Osteoblast (primary cell): ENCODE measurements around the gene SLBP. TPM values are rescaled to one million over a fixed set of nuclear protein-coding genes. Genes with fewer than 3 reads are reported as not detected.

Source experiments
- DNase-seq: peaks from one replicate; pipeline ENCODE4 v3.0.0; 2011; ENCODE audit warnings: low spot score, mixed read lengths; ENCODE audit not compliant: insufficient read length; ENCODE audit errors: missing footprints
- H2AFZ ChIP-seq: 2 replicates; pipeline ENCODE4 v1.6.0; 2011; ENCODE audit warnings: mild to moderate bottlenecking, low read length
- H3K27ac ChIP-seq: 2 replicates; pipeline ENCODE4 v1.5.1; 2011; ENCODE audit warnings: mild to moderate bottlenecking, low read depth, low read length, moderate library complexity
- H3K27me3 ChIP-seq: 2 replicates; pipeline ENCODE4 v1.6.0; 2012; ENCODE audit warnings: mild to moderate bottlenecking, control low read depth, inconsistent platforms, low read length, moderate library complexity; ENCODE audit not compliant: insufficient read depth
- H3K36me3 ChIP-seq: 2 replicates; pipeline ENCODE4 v1.5.1; 2011; ENCODE audit warnings: mild to moderate bottlenecking, low read length, control low read depth, moderate library complexity; ENCODE audit not compliant: insufficient read depth
- H3K4me1 ChIP-seq: 2 replicates; pipeline ENCODE4 v1.5.1; 2011; ENCODE audit warnings: mild to moderate bottlenecking, low read length, control low read depth, moderate library complexity; ENCODE audit not compliant: insufficient read depth
- H3K4me2 ChIP-seq: 2 replicates; pipeline ENCODE4 v1.6.0; 2011; ENCODE audit warnings: mild to moderate bottlenecking, low read length; ENCODE audit not compliant: insufficient read depth
- H3K4me3 ChIP-seq: fragments of 200-600 bp; sonication (generic); 3 replicates; pipeline ENCODE4 v1.5.1; 2012; ENCODE audit warnings: mild to moderate bottlenecking, low read length, inconsistent platforms; ENCODE audit not compliant: insufficient read depth
- H3K79me2 ChIP-seq: 2 replicates; pipeline ENCODE4 v1.6.0; 2012; ENCODE audit warnings: mild to moderate bottlenecking, low read length, control low read depth, inconsistent platforms; ENCODE audit not compliant: insufficient read depth
- H3K9me3 ChIP-seq: 2 replicates; pipeline ENCODE4 v1.5.1; 2011; ENCODE audit warnings: low read depth, low read length, control low read depth
- H4K20me1 ChIP-seq: 2 replicates; pipeline ENCODE4 v1.6.0; 2012; ENCODE audit warnings: mild to moderate bottlenecking, low read length, control low read depth; ENCODE audit not compliant: insufficient read depth
- total RNA-seq: library from RNA; depleted of rRNA; stranded (reverse); fragments of >200 nt; gene quantifications from 2 replicates; pipeline ENCODE4 v1.2.3, GENCODE V29; 2012
- TF ChIP-seq, protein P1 (sequence below): IDR thresholded peaks from 2 replicates; pipeline ENCODE4 v1.5.1; 2011; ENCODE audit warnings: mild to moderate bottlenecking, low read depth, low read length, moderate library complexity; ENCODE audit errors: extremely low read depth

Gene SLBP
- total RNA-seq, 1 donor = 55.7 TPM

GRCh38 chr4:1745697-1746096, 33.6 kb upstream of the SLBP start:
- no peaks in the 10 kb centered on the region for H3K27me3 ChIP-seq
- H3K4me3 ChIP-seq = no peak overlapping the region
- no peak overlapping the region for H2AFZ ChIP-seq
- H3K9me3 ChIP-seq = no peaks in the 10 kb centered on the region
- no peaks in the 10 kb centered on the region for H4K20me1 ChIP-seq
- no peak for DNase-seq
- TF ChIP-seq, protein P1, sequence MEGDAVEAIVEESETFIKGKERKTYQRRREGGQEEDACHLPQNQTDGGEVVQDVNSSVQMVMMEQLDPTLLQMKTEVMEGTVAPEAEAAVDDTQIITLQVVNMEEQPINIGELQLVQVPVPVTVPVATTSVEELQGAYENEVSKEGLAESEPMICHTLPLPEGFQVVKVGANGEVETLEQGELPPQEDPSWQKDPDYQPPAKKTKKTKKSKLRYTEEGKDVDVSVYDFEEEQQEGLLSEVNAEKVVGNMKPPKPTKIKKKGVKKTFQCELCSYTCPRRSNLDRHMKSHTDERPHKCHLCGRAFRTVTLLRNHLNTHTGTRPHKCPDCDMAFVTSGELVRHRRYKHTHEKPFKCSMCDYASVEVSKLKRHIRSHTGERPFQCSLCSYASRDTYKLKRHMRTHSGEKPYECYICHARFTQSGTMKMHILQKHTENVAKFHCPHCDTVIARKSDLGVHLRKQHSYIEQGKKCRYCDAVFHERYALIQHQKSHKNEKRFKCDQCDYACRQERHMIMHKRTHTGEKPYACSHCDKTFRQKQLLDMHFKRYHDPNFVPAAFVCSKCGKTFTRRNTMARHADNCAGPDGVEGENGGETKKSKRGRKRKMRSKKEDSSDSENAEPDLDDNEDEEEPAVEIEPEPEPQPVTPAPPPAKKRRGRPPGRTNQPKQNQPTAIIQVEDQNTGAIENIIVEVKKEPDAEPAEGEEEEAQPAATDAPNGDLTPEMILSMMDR = no peak
- no peak overlapping the region for H3K27ac ChIP-seq
- peaks cover 19% of the 10 kb centered on the region for H3K36me3 ChIP-seq
- no peak overlapping the region for H3K4me2 ChIP-seq
- H3K4me1 ChIP-seq = no peaks in the 10 kb centered on the region
- H3K79me2 ChIP-seq = no peaks in the 10 kb centered on the region

- H3K36me3 ChIP-seq = peaks cover 23% of the 10 kb centered on the region
- H3K4me2 ChIP-seq = no peak overlapping the region
- no peaks in the 10 kb centered on the region for H3K9me3 ChIP-seq
- no peak overlapping the region for H2AFZ ChIP-seq
- no peak for DNase-seq
- H3K27ac ChIP-seq = no peak overlapping the region
- H3K4me3 ChIP-seq = no peak overlapping the region
- no peaks in the 10 kb centered on the region for H3K27me3 ChIP-seq
- H3K79me2 ChIP-seq = no peaks in the 10 kb centered on the region
- H4K20me1 ChIP-seq = no peaks in the 10 kb centered on the region
- no peaks in the 10 kb centered on the region for H3K4me1 ChIP-seq
- TF ChIP-seq, protein P1 = no peak
These were observed 33.0 kb upstream of the SLBP start for GRCh38 chr4:1745165-1745564.

DNA sequence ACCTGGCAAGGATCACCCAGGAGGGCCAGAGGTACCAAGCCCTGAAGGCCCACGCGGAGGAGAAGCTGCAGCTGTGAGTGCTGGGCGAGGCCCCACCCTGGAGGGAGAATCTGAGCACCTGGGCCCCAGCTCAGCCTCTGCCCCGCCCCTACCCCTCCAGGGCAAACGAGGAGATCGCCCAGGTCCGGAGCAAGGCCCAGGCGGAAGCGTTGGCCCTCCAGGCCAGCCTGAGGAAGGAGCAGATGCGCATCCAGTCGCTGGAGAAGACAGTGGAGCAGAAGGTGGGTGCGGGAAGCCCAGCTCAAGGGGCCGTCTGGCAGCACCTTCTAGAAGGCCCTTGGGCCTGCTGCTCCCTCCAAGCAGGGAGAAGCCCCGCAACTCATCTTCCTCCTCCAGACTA, 32.4 kb upstream of the SLBP start:
- Histone ChIP-seq H4K20me1 (no peaks in the 10 kb centered on the region), H3K36me3 (peaks cover 23% of the 10 kb centered on the region), H3K27ac (no peak overlapping the region), H2AFZ (no peak overlapping the region), H3K9me3 (no peaks in the 10 kb centered on the region), H3K27me3 (no peaks in the 10 kb centered on the region), H3K4me2 (no peak overlapping the region), H3K4me1 (no peaks in the 10 kb centered on the region), H3K4me3 (no peak overlapping the region), H3K79me2 (no peaks in the 10 kb centered on the region)
- no peak for DNase-seq
- TF ChIP-seq, protein P1 = no peak

DNA sequence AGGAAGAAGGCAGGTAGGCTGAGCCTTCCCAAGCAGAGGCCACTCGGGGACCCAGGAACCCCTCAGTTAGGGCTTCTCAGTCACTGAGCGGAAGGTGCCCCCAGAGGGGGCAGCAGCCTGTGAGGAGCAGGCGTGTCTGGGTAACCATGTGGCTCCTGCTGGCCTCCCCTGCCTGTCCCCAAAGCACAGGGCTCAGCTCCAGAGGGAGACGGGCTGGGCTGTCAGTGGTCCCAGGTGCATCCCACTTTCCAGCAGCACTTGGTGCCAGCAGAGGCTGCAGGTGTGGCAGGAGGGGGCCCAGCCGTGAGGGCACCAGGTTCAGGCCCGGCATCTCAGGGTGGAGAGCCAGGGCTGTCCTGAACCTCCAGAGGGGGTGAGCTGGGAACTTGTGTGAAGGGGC, 31.9 kb upstream of the SLBP start:
- Histone ChIP-seq H2AFZ (no peak overlapping the region), H4K20me1 (no peaks in the 10 kb centered on the region), H3K9me3 (no peaks in the 10 kb centered on the region), H3K36me3 (peaks cover 27% of the 10 kb centered on the region), H3K4me2 (no peak overlapping the region), H3K27me3 (no peaks in the 10 kb centered on the region), H3K4me1 (no peaks in the 10 kb centered on the region), H3K27ac (no peak overlapping the region), H3K4me3 (no peak overlapping the region), H3K79me2 (no peaks in the 10 kb centered on the region)
- DNase-seq = no peak
- TF ChIP-seq, protein P1 = no peak
